Psoas muscle (tissue), 8 donors: ENCODE data around the gene FGD5. TPM values are rescaled to one million over a fixed set of nuclear protein-coding genes. Genes with fewer than 3 reads are reported as not detected.

Experiments
- ATAC-seq, 4 donors: fragments of 200-7000 bp; cut with Tn5 transposase; one replicate each; pipeline ENCODE4 v1.9.1; 2020; ENCODE audit warnings: moderate library complexity in 3 of 4, mild to moderate bottlenecking in 2 of 4
- DNase-seq, 2 donors: peaks; one replicate each; pipeline ENCODE4 v3.0.0-alpha.2; 2020
- H3K27ac ChIP-seq: fragments of 200-600 bp; one replicate; pipeline ENCODE4 v1.8.0; 2022
- H3K27me3 ChIP-seq, 3 donors: fragments of 200-600 bp in 1 of 3; one replicate each; pipeline versions ENCODE4 v1.6.1 to v1.8.0; 2013 to 2022; ENCODE audit warnings: low read length in 2 of 3, mild to moderate bottlenecking in 2 of 3, moderate library complexity in 1 of 3; ENCODE audit not compliant: insufficient read depth in 3 of 3
- H3K36me3 ChIP-seq, 2 donors: fragments of 200-600 bp in 1 of 2; one replicate each; pipeline versions ENCODE4 v1.6.1 to v1.8.0; 2013 to 2022; ENCODE audit warnings: low read depth in 1 of 2, mild to moderate bottlenecking in 1 of 2, moderate library complexity in 1 of 2; ENCODE audit not compliant: insufficient read depth in 1 of 2
- H3K4me1 ChIP-seq: fragments of 200-600 bp; one replicate; pipeline ENCODE4 v1.8.0; 2022
- H3K4me3 ChIP-seq: fragments of 200-600 bp; one replicate; pipeline ENCODE4 v1.8.0; 2022; ENCODE audit warnings: mild to moderate bottlenecking
- H3K9me3 ChIP-seq: fragments of 200-600 bp; one replicate; pipeline ENCODE4 v1.8.0; 2022
- CTCF ChIP-seq: fragments of 200-600 bp; IDR thresholded peaks from one replicate; pipeline ENCODE4 v1.8.0; 2022; ENCODE audit warnings: antibody characterized with exemption
- WGBS, 3 donors: extraction: QIAGEN DNeasy Blood & Tissue Kit; methylation state at CpG; one replicate each; pipeline versions ENCODE4 v1.1.6 to v1.1.7; 2013; 5-methylcytosine and 5-hydroxymethylcytosine counted together
- intact Hi-C, 2 donors: fragments of 100-400 bp; cut with DNase I; formaldehyde crosslinking; loops; one replicate each; pipeline versions ENCODE4 v1.11.0 to v1.14.2; 2022
- polyA plus RNA-seq, 3 donors: library from polyadenylated mRNA; stranded (reverse); fragments of 200-250 nt; gene quantifications; one replicate each; pipeline ENCODE4 v1.2.3, GENCODE V29; 2013
- total RNA-seq, 4 donors: library from RNA; stranded (reverse); fragmentation: NEBNext Ultra II Directional in 2 of 4; extraction: Animal tissue kit (Norgen Biotek cat#: 25700) in 2 of 4; gene quantifications; one replicate each; pipeline versions ENCODE4 v1.2.1 to v1.2.4, GENCODE V29; 2021 to 2023
- donor health status: healthy with polysubstance abuse.
- donor health status: DM: no; HTN: no; CAD: no; lungs with moderate emphysema.
- donor health status: Bipolar disorder and iron deficiency.
- donor health status: healthy.
- donor health status: DM: yes; HTN: yes; CAD: no.
- donor health status: DM: no; HTN: no; CAD: no.
- donor health status: DM: no; HTN: no; CAD: no.
- donor health status: DM: yes; HTN: yes; CAD: no.

The FGD5 gene
- total and polyA plus RNA-seq, 7 donors, result 3.6 to 14.6 (median 6.4) TPM

- Histone ChIP-seq H3K27me3 (no peaks in the 10 kb centered on the region), H3K27ac (no peak overlapping the region), H3K36me3 (no peaks in the 10 kb centered on the region), H3K9me3 (no peaks in the 10 kb centered on the region), H3K4me3 (no peak overlapping the region), H3K4me1 (no peaks in the 10 kb centered on the region)
- intact Hi-C loops, result no loop called here
- WGBS, 3 donors, result 96 to 98% (median 96%) methylated on average over 3 of the region's 3 CpGs
- ATAC-seq, result no peak
- DNase-seq, result no peak
- TF ChIP-seq CTCF, result no peak
These were observed 32.4 kb upstream of the FGD5 start for GRCh38 chr3:14786369-14786768.

- no peaks in the 10 kb centered on the region for H3K9me3 ChIP-seq
These were observed 31.1 kb upstream of the FGD5 start for GRCh38 chr3:14787630-14788029.

GRCh38 chr3:14788644-14789043, 30.1 kb upstream of the FGD5 start:
- Histone ChIP-seq H3K27ac (no peak overlapping the region), H3K4me3 (no peak overlapping the region), H3K36me3 (no peaks in the 10 kb centered on the region), H3K4me1 (no peaks in the 10 kb centered on the region), H3K27me3 (no peaks in the 10 kb centered on the region), H3K9me3 (no peaks in the 10 kb centered on the region)
- no peak for TF ChIP-seq CTCF
- intact Hi-C loops, result no loop called here
- WGBS, 3 donors, result 89 to 96% (median 90%) methylated on average over 7 of the region's 7 CpGs
- DNase-seq, result no peak
- no peak for ATAC-seq

More at GRCh38 chr3:14787630-14788029, 31.1 kb upstream of the FGD5 start:
- intact Hi-C loops, result no loop called here
- no peak for TF ChIP-seq CTCF
- H3K27ac ChIP-seq, result no peak overlapping the region
- no peaks in the 10 kb centered on the region for H3K27me3 ChIP-seq
- no peaks in the 10 kb centered on the region for H3K36me3 ChIP-seq
- DNase-seq, result no peak
- 33 to 41% (median 36%) methylated on average over 7 of the region's 7 CpGs for WGBS, 3 donors
- ATAC-seq, result no peak
- no peaks in the 10 kb centered on the region for H3K4me1 ChIP-seq
- no peak overlapping the region for H3K4me3 ChIP-seq

- Histone ChIP-seq H3K27me3 (no peaks in the 10 kb centered on the region), H3K36me3 (no peaks in the 10 kb centered on the region), H3K4me1 (no peaks in the 10 kb centered on the region), H3K27ac (no peak overlapping the region), H3K4me3 (no peak overlapping the region), H3K9me3 (no peaks in the 10 kb centered on the region)
- ATAC-seq, result no peak
- whole genome bisulfite sequencing, 3 donors, result 71 to 77% (median 75%) methylated on average over 5 of the region's 5 CpGs
- intact Hi-C loops, result no loop called here
- TF ChIP-seq CTCF, result no peak
- DNase-seq, result no peak
These were observed 29.5 kb upstream of the FGD5 start for GRCh38 chr3:14789221-14789620.

- Histone ChIP-seq H3K27ac (no peak overlapping the region), H3K9me3 (no peaks in the 10 kb centered on the region), H3K27me3 (no peaks in the 10 kb centered on the region), H3K36me3 (no peaks in the 10 kb centered on the region), H3K4me3 (no peak overlapping the region), H3K4me1 (no peaks in the 10 kb centered on the region)
- intact Hi-C loops, result loop anchor here (2.0 to 5.0 kb wide), 2 partner anchors 128 to 131 kb away; no protein-coding TSS in a partner anchor
- DNase-seq, result no peak
- TF ChIP-seq CTCF, result no peak
- 72 to 80% (median 73%) methylated on average over 10 of the region's 10 CpGs for WGBS, 3 donors
- ATAC-seq, result no peak
These were observed 29.0 kb upstream of the FGD5 start for GRCh38 chr3:14789640-14790285.
